Stimulated activated naive CD4-positive, alpha-beta T cell (primary cell): ENCODE measurements around the gene DLG2.
"Not testable (repeated sequence)": the region's sequence is repeated elsewhere in the genome, so short reads cannot be mapped to it uniquely, and the experiment has no call there.

Experiments
- DNase-seq, 6 experiments: peaks; one replicate each; lab custom pipeline; 2025; lab: John Stamatoyannopoulos, UW

DLG2 gene

GRCh38 chr11:84901991-84902390 lies 725.2 kb downstream of the DLG2 start:
- DNase-seq: no peak

GRCh38 chr11:84899740-84900139 lies 727.4 kb downstream of the DLG2 start:
- no peak for DNase-seq

GRCh38 chr11:84899134-84899533 lies 728.0 kb downstream of the DLG2 start:
- no peak for DNase-seq

GRCh38 chr11:84894666-84895065 lies 732.5 kb downstream of the DLG2 start:
- DNase-seq: no peak

GRCh38 chr11:84890676-84891075 lies 736.5 kb downstream of the DLG2 start:
- no peak for DNase-seq

- no peak for DNase-seq
These were observed 737.6 kb downstream of the DLG2 start for GRCh38 chr11:84889556-84889955.

- no peak for DNase-seq
These were observed 740.0 kb downstream of the DLG2 start for GRCh38 chr11:84887055-84887629.

- no peak for DNase-seq
These were observed 740.8 kb downstream of the DLG2 start for GRCh38 chr11:84886344-84886743.

GRCh38 chr11:84884836-84885235 lies 742.3 kb downstream of the DLG2 start:
- DNase-seq: no peak

- no peak for DNase-seq
These were observed 745.1 kb downstream of the DLG2 start for GRCh38 chr11:84882056-84882455.

GRCh38 chr11:84871116-84871515 lies 756.0 kb downstream of the DLG2 start:
- DNase-seq: no peak

- no peak for DNase-seq
These were observed 756.7 kb downstream of the DLG2 start for GRCh38 chr11:84870486-84870885.

GRCh38 chr11:84866922-84867321 lies 760.2 kb downstream of the DLG2 start:
- no peak for DNase-seq

GRCh38 chr11:84865791-84866535 lies 761.2 kb downstream of the DLG2 start:
- no peak for DNase-seq

GRCh38 chr11:84865257-84865656 lies 761.9 kb downstream of the DLG2 start:
- DNase-seq: no peak

GRCh38 chr11:84857746-84858145 lies 769.4 kb downstream of the DLG2 start:
- no peak for DNase-seq

GRCh38 chr11:84855508-84856245 lies 771.5 kb downstream of the DLG2 start:
- DNase-seq: no peak

- no peak for DNase-seq
These were observed 772.7 kb downstream of the DLG2 start for GRCh38 chr11:84854498-84854880.

GRCh38 chr11:84853841-84854497 lies 773.2 kb downstream of the DLG2 start:
- DNase-seq: no peak

GRCh38 chr11:84847842-84848241 lies 779.3 kb downstream of the DLG2 start:
- no peak for DNase-seq

GRCh38 chr11:84840201-84840600 lies 786.9 kb downstream of the DLG2 start:
- not testable (repeated sequence) for DNase-seq

GRCh38 chr11:84837402-84838069 lies 789.6 kb downstream of the DLG2 start:
- no peak for DNase-seq
